Inferior parietal cortex (tissue), 1 donor: ENCODE measurements around the gene SPOCD1.
A peak's percentile ranks its signal among the peaks of the same experiment; 100 is the strongest.

Experiments
- DNase-seq: peaks from one replicate; pipeline ENCODE4 v3.0.0-alpha.2; 2016; ENCODE audit errors: extremely low spot score

SPOCD1 gene

GRCh38 chr1:31799895-31800673 lies 15.7 kb downstream of the SPOCD1 start:
- no peak for DNase-seq

- DNase-seq: no peak
These were observed 16.5 kb downstream of the SPOCD1 start for GRCh38 chr1:31799196-31799894.

GRCh38 chr1:31798433-31799195 lies 17.2 kb downstream of the SPOCD1 start:
- no peak for DNase-seq

- DNase-seq: no peak
These were observed 17.8 kb downstream of the SPOCD1 start for GRCh38 chr1:31798086-31798432.

- DNase-seq: no peak
These were observed 18.6 kb downstream of the SPOCD1 start for GRCh38 chr1:31797216-31797615.

- DNase-seq: no peak
These were observed 19.1 kb downstream of the SPOCD1 start for GRCh38 chr1:31796707-31797106.

GRCh38 chr1:31795801-31796621 lies 19.8 kb downstream of the SPOCD1 start:
- DNase-seq: no peak

GRCh38 chr1:31795096-31795675 lies 20.6 kb downstream of the SPOCD1 start:
- DNase-seq: no peak

- DNase-seq: no peak
These were observed 22.1 kb downstream of the SPOCD1 start for GRCh38 chr1:31793586-31794285.

GRCh38 chr1:31793086-31793485 lies 22.7 kb downstream of the SPOCD1 start:
- DNase-seq: no peak

- DNase-seq: no peak
These were observed 23.3 kb downstream of the SPOCD1 start for GRCh38 chr1:31792541-31792940.

GRCh38 chr1:31792116-31792515 lies 23.7 kb downstream of the SPOCD1 start:
- no peak for DNase-seq

- DNase-seq: no peak
These were observed 24.5 kb downstream of the SPOCD1 start for GRCh38 chr1:31791131-31791858.

- DNase-seq: no peak
These were observed 25.2 kb downstream of the SPOCD1 start for GRCh38 chr1:31790641-31791091.

GRCh38 chr1:31790140-31790539 lies 25.7 kb downstream of the SPOCD1 start:
- no peak for DNase-seq

- DNase-seq: peak; percentile 87
These were observed 26.4 kb downstream of the SPOCD1 start for GRCh38 chr1:31789259-31790065.

GRCh38 chr1:31788825-31789256 lies 27.0 kb downstream of the SPOCD1 start:
- peak; percentile 62 for DNase-seq

GRCh38 chr1:31788138-31788824 lies 27.5 kb downstream of the SPOCD1 start:
- DNase-seq: peak; percentile 93

- no peak for DNase-seq
These were observed 28.1 kb downstream of the SPOCD1 start for GRCh38 chr1:31787786-31788137.
